KMS-11 (cell line): Measurements from ENCODE around the gene DUOX2.

Experiments
- H2AFZ ChIP-seq: fragments of 200-600 bp; sonication (generic); 2 replicates; pipeline ENCODE4 v1.6.1; 2016; ENCODE audit warnings: antibody characterized with exemption, mixed run types, low read depth
- H3K27ac ChIP-seq: fragments of 200-600 bp; sonication (generic); 2 replicates; pipeline ENCODE4 v1.6.1; 2016; ENCODE audit warnings: mild to moderate bottlenecking, mixed run types
- H3K27me3 ChIP-seq: fragments of 200-600 bp; sonication (generic); 2 replicates; pipeline ENCODE4 v1.6.1; 2017; ENCODE audit warnings: mild to moderate bottlenecking, low read depth, mixed run types, moderate library complexity; ENCODE audit not compliant: insufficient read depth
- H3K36me3 ChIP-seq: fragments of 200-600 bp; sonication (generic); 2 replicates; pipeline ENCODE4 v1.6.1; 2017; ENCODE audit warnings: mild to moderate bottlenecking, mixed run types; ENCODE audit not compliant: insufficient read depth
- H3K4me1 ChIP-seq: fragments of 200-600 bp; sonication (generic); 2 replicates; pipeline ENCODE4 v1.6.1; 2016; ENCODE audit warnings: mild to moderate bottlenecking, low read depth, mixed run types; ENCODE audit not compliant: poor library complexity, severe bottlenecking
- H3K4me2 ChIP-seq: fragments of 200-600 bp; sonication (generic); 2 replicates; pipeline ENCODE4 v1.7.0; 2016; ENCODE audit warnings: mild to moderate bottlenecking, mixed run types
- H3K4me3 ChIP-seq: fragments of 200-600 bp; sonication (generic); IDR thresholded peaks from 2 replicates; pipeline ENCODE4 v1.6.1; 2017; ENCODE audit warnings: low read depth, low read length, mixed read lengths; ENCODE audit not compliant: insufficient read depth
- H3K79me2 ChIP-seq: fragments of 200-600 bp; sonication (generic); 2 replicates; pipeline ENCODE4 v1.6.1; 2016; ENCODE audit warnings: low read depth, mixed run types; ENCODE audit not compliant: insufficient read depth
- H3K9ac ChIP-seq: fragments of 200-600 bp; sonication (generic); 2 replicates; pipeline ENCODE4 v1.6.1; 2016; ENCODE audit warnings: mild to moderate bottlenecking, mixed run types
- H4K20me1 ChIP-seq: fragments of 200-600 bp; sonication (generic); 2 replicates; pipeline ENCODE4 v1.6.1; 2016; ENCODE audit warnings: mild to moderate bottlenecking, mixed run types; ENCODE audit not compliant: insufficient read depth
- CTCF ChIP-seq: fragments of 200-600 bp; sonication (generic); conservative IDR thresholded peaks from 2 replicates; pipeline ENCODE4 v1.6.1; 2017; ENCODE audit warnings: low read depth, mild to moderate bottlenecking, antibody characterized with exemption, low read length, moderate library complexity, mixed read lengths

DUOX2 gene

GRCh38 chr15:45116006-45116481, 2.1 kb upstream of the DUOX2 start:
- Histone ChIP-seq H3K4me3 (no peak overlapping the region), H3K4me2 (no peak overlapping the region), H3K36me3 (no peaks in the 10 kb centered on the region), H4K20me1 (no peaks in the 10 kb centered on the region), H2AFZ (no peak overlapping the region), H3K27ac (no peak overlapping the region), H3K4me1 (no peaks in the 10 kb centered on the region), H3K27me3 (peaks cover 25% of the 10 kb centered on the region), H3K9ac (no peak overlapping the region), H3K79me2 (no peaks in the 10 kb centered on the region)
- no peak for TF ChIP-seq CTCF

- Histone ChIP-seq H2AFZ (no peak overlapping the region), H3K4me2 (no peak overlapping the region), H3K79me2 (no peaks in the 10 kb centered on the region), H3K4me1 (no peaks in the 10 kb centered on the region), H4K20me1 (no peaks in the 10 kb centered on the region), H3K27ac (no peak overlapping the region), H3K27me3 (peaks cover 25% of the 10 kb centered on the region), H3K9ac (no peak overlapping the region), H3K36me3 (no peaks in the 10 kb centered on the region), H3K4me3 (no peak overlapping the region)
- TF ChIP-seq CTCF: no peak
Observed at GRCh38 chr15:45115312-45115820, 1.4 kb upstream of the DUOX2 start.

- H3K4me1 ChIP-seq: no peaks in the 10 kb centered on the region
- TF ChIP-seq CTCF: no peak
- no peak overlapping the region for H3K9ac ChIP-seq
- no peak overlapping the region for H3K27ac ChIP-seq
- H3K4me2 ChIP-seq: no peak overlapping the region
- no peak overlapping the region for H3K4me3 ChIP-seq
- no peaks in the 10 kb centered on the region for H3K79me2 ChIP-seq
- H3K36me3 ChIP-seq: no peaks in the 10 kb centered on the region
- no peak overlapping the region for H2AFZ ChIP-seq
- H4K20me1 ChIP-seq: no peaks in the 10 kb centered on the region
- H3K27me3 ChIP-seq: peaks cover 25% of the 10 kb centered on the region
Observed at GRCh38 chr15:45114751-45115085, 746 bp upstream of the DUOX2 start.

GRCh38 chr15:45113380-45113990, 487 bp downstream of the DUOX2 start:
- Histone ChIP-seq H3K9ac (no peak overlapping the region), H3K36me3 (no peaks in the 10 kb centered on the region), H3K27ac (no peak overlapping the region), H3K79me2 (no peaks in the 10 kb centered on the region), H3K4me3 (no peak overlapping the region), H3K4me1 (no peaks in the 10 kb centered on the region), H2AFZ (no peak overlapping the region), H4K20me1 (no peaks in the 10 kb centered on the region), H3K27me3 (peaks cover 25% of the 10 kb centered on the region), H3K4me2 (no peak overlapping the region)
- TF ChIP-seq CTCF: no peak
